HepG2 (cell line): ENCODE results near the gene MAP2K5. TPM values are rescaled to one million over a fixed set of nuclear protein-coding genes. Genes with fewer than 3 reads are reported as not detected.

Experiments used
- BATF2 ChIP-seq: sonication (generic); formaldehyde crosslinking; IDR thresholded peaks from 2 replicates; pipeline ENCODE4 v1.8.0; 2022; ENCODE audit warnings: mild to moderate bottlenecking, missing genetic modification reagents, moderate library complexity
- CSRNP1 ChIP-seq: sonication (generic); formaldehyde crosslinking; IDR thresholded peaks from 2 replicates; pipeline ENCODE4 v1.8.1; 2023; ENCODE audit warnings: mild to moderate bottlenecking, missing genetic modification reagents
- GPBP1L1 ChIP-seq: sonication (generic); formaldehyde crosslinking; IDR thresholded peaks from 2 replicates; pipeline ENCODE4 v1.5.0; 2020; ENCODE audit warnings: mild to moderate bottlenecking, missing genetic modification reagents
- HDAC1 ChIP-seq: sonication (generic); formaldehyde crosslinking; IDR thresholded peaks from 2 replicates; pipeline ENCODE4 v1.5.1; 2020; ENCODE audit warnings: mild to moderate bottlenecking, missing genetic modification reagents
- MED1 ChIP-seq: sonication (generic); formaldehyde crosslinking; IDR thresholded peaks from 2 replicates; pipeline ENCODE4 v1.4.0; 2020; ENCODE audit warnings: missing genetic modification reagents
- MLX ChIP-seq: IDR thresholded peaks from 2 replicates; pipeline ENCODE4 v1.6.1; 2016
- NCOR1 ChIP-seq: fragments of 200-600 bp; sonication (generic); IDR thresholded peaks from 2 replicates; pipeline ENCODE4 v1.7.0; 2017; ENCODE audit warnings: antibody characterized with exemption, low read length, borderline replicate concordance
- NFKB2 ChIP-seq: sonication (generic); formaldehyde crosslinking; IDR thresholded peaks from 2 replicates; pipeline ENCODE4 v1.4.0; 2020; ENCODE audit warnings: missing genetic modification reagents, borderline replicate concordance
- POLR2A ChIP-seq, 2 experiments: IDR thresholded peaks; 2 replicates each; pipeline ENCODE4 v1.6.1; 2011; ENCODE audit warnings: low read depth in 2 of 2, low read length in 2 of 2, mild to moderate bottlenecking in 1 of 2, moderate library complexity in 1 of 2; ENCODE audit not compliant: insufficient read depth in 1 of 2
- ZHX1 ChIP-seq: sonication (generic); formaldehyde crosslinking; IDR thresholded peaks from 2 replicates; pipeline ENCODE4 v1.8.1; 2022; ENCODE audit warnings: low read depth, mild to moderate bottlenecking, missing genetic modification reagents
- ZNF142 ChIP-seq: sonication (generic); formaldehyde crosslinking; IDR thresholded peaks from 2 replicates; pipeline ENCODE4 v1.4.0; 2020; ENCODE audit warnings: missing genetic modification reagents
- ZNF639 ChIP-seq: conservative IDR thresholded peaks from 2 replicates; pipeline ENCODE4 v1.6.1; 2018; ENCODE audit warnings: missing genetic modification reagents
- ZNF788 ChIP-seq: sonication (generic); formaldehyde crosslinking; IDR thresholded peaks from 2 replicates; pipeline ENCODE4 v1.5.0; 2020; ENCODE audit warnings: mild to moderate bottlenecking, missing genetic modification reagents, borderline replicate concordance
- polyA plus RNA-seq, 8 experiments: library from polyadenylated mRNA; depleted of rRNA in 3 of 8; stranded (reverse) in 7 of 8; unstranded in 1 of 8; fragments of >200 nt; fragmentation: Illumina TruSeq in 4 of 8; extraction: Trizol in 4 of 8; gene quantifications; 2 replicates each; pipeline versions ENCODE4 v1.2.1 to v1.2.3, GENCODE V29; 2011 to 2016; ENCODE audit warnings: low read depth in 4 of 8, missing spikeins in 1 of 8, mixed read lengths in 1 of 8; ENCODE audit not compliant: insufficient read depth in 1 of 8
- total RNA-seq, 5 experiments: library from RNA; depleted of rRNA; stranded (reverse); fragments of >200 nt; fragmentation: Illumina TruSeq; extraction: Trizol; gene quantifications; 2 replicates each; pipeline ENCODE4 v1.2.3, GENCODE V29; 2016; ENCODE audit warnings: low read depth in 1 of 5

MAP2K5 gene
- total and polyA plus RNA-seq, 2 of the 13 experiments (the other 11 are each of a cell fraction or from before 2014, with no cell fraction given) = 4.0 to 4.3 TPM

GRCh38 chr15:67843571-67844387 lies 301.3 kb downstream of the MAP2K5 start (continued):
- no peak for TF ChIP-seq ZHX1
- no peak for TF ChIP-seq GPBP1L1 (CRISPR knock-in tag)
- peak; percentile 58; the same call in 1 of the 2 replicates for TF ChIP-seq MLX
- no peak; the same call in 1 of the 2 replicates for TF ChIP-seq NCOR1
- TF ChIP-seq HDAC1 (CRISPR knock-in tag) = peak; percentile 80
- TF ChIP-seq CSRNP1 (CRISPR knock-in tag) = no peak
- no peak for TF ChIP-seq ZNF639
- peak in 1 of 2 experiments; percentile 35; a peak in 1 of 4 replicates for TF ChIP-seq POLR2A (IDR thresholded peaks at IDR 0.05; ENCODE audit: insufficient read depth in 1 of 2, low read depth in 2 of 2, low read length in 2 of 2)
- no peak for TF ChIP-seq BATF2 (CRISPR knock-in tag)
- no peak; the same call in 1 of the 2 replicates for TF ChIP-seq NFKB2 (CRISPR knock-in tag)
- no peak for TF ChIP-seq ZNF142 (CRISPR knock-in tag)
- TF ChIP-seq ZNF788 (CRISPR knock-in tag) = 0 out of 2 replicates have a peak, but pooled peaks have one; percentile 63
- TF ChIP-seq MED1 (CRISPR knock-in tag) = peak; percentile 71
